Kidney (tissue), 14 donors: Measurements from ENCODE around the gene UBN1. TPM values are rescaled to one million over a fixed set of nuclear protein-coding genes. Genes with fewer than 3 reads are reported as not detected.

Source experiments
- DNase-seq, 5 donors: peaks; one replicate each; pipeline ENCODE4 v3.0.0-alpha.2; 2013 to 2020
- FAIRE-seq: peaks from 2 replicates; lab custom pipeline; 2012; peaks lifted over from hg19 to GRCh38; lab: Jason Lieb, UNC
- H3K27ac ChIP-seq, 2 donors: one replicate each; pipeline ENCODE4 v1.7.0; 2013; ENCODE audit warnings: low read depth in 2 of 2, low read length in 2 of 2, inconsistent platforms in 1 of 2
- H3K27me3 ChIP-seq: one replicate; pipeline ENCODE4 v1.7.1; 2013; ENCODE audit warnings: low read length, inconsistent platforms; ENCODE audit not compliant: control insufficient read depth, insufficient read depth
- H3K36me3 ChIP-seq, 3 donors: one replicate each; pipeline versions ENCODE4 v1.7.0 to v1.7.1; 2013; ENCODE audit warnings: low read length in 3 of 3, control low read depth in 1 of 3, inconsistent platforms in 1 of 3; ENCODE audit not compliant: insufficient read depth in 3 of 3, control insufficient read depth in 2 of 3
- H3K4me1 ChIP-seq, 3 donors: one replicate each; pipeline versions ENCODE4 v1.7.0 to v1.7.1; 2013; ENCODE audit warnings: low read length in 3 of 3, inconsistent platforms in 1 of 3, low read depth in 1 of 3; ENCODE audit not compliant: control insufficient read depth in 2 of 3, insufficient read depth in 2 of 3
- H3K4me3 ChIP-seq, 3 donors: one replicate each; pipeline versions ENCODE4 v1.7.0 to v1.8.1; 2013; ENCODE audit warnings: low read length in 3 of 3, control low read depth in 1 of 3, inconsistent platforms in 1 of 3
- H3K9ac ChIP-seq, 3 donors: one replicate each; pipeline versions ENCODE4 v1.7.0 to v1.7.1; 2013; ENCODE audit warnings: low read length in 3 of 3, control low read depth in 1 of 3, inconsistent platforms in 1 of 3
- H3K9me3 ChIP-seq, 3 donors: one replicate each; pipeline versions ENCODE4 v1.7.0 to v1.7.1; 2013; ENCODE audit warnings: low read length in 3 of 3, control low read depth in 1 of 3, inconsistent platforms in 1 of 3; ENCODE audit not compliant: control insufficient read depth in 2 of 3, insufficient read depth in 1 of 3
- intact Hi-C: fragments of 100-400 bp; cut with DNase I; formaldehyde crosslinking; loops from one replicate; pipeline ENCODE4 v1.11.1; 2022
- polyA plus RNA-seq: library from polyadenylated mRNA; stranded (reverse); fragments of 350-450 nt; fragmentation: Illumina TruSeq; extraction: RNeasy Lipid Tissue Mini Kit (QIAGEN cat#74804); gene quantifications from one replicate; pipeline ENCODE4 v1.2.3, GENCODE V29; 2014; ENCODE audit warnings: low read depth, low replicate concordance; ENCODE audit not compliant: insufficient read depth
- total RNA-seq: library from RNA; stranded (reverse); fragmentation: NEBNext Ultra II Directional; extraction: Animal tissue kit (Norgen Biotek cat#: 25700); gene quantifications from one replicate; pipeline ENCODE4 v1.2.1, GENCODE V29; 2021
- TF ChIP-seq, protein P1 (sequence below): IDR thresholded peaks from 3 replicates; pipeline ENCODE4 v1.5.1; 2012; ENCODE audit warnings: mild to moderate bottlenecking, moderate library complexity, borderline replicate concordance; ENCODE audit not compliant: insufficient read depth; ENCODE audit errors: extremely low read depth
- donor health status: control.
- donor health status: control.
- donor health status: control.
- donor health status: control.
- donor health status: control.
- donor health status: DM: yes; HTN: yes; CAD: no.
- donor health status: Normal renal cell carcinoma (clear cell type).

UBN1 gene
- total and polyA plus RNA-seq, 2 donors from 2014 or later = 6.1 to 28.6 TPM

DNA sequence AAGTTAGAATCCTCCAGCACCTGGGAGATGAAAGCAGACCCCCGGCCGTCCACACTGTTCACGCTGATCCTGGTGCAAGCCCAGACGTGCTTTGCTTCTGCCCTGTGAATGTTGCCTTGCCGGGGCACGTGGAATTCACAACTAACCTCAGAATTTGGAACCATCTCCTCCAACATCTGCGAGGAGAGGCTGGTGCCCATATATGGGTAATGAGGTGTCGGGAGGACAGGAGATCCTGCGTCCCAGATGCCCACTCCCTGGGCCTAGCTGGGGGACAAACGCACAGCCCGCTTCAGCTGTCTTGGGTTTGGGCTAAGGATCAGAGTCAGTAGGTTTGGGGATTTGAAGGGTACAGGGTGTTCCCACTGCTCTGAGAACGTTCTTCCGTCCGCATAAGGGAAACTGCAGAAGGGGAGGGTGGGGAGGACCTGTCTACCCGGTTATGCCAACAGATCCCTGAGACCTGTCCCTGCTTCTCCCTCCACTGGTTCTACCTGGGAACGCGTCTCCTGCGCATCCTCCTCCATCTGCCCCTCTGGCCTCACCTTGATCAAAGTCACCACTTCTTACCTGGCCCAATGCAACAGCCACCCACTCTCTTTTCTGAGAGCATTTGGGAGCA lies 75.6 kb downstream of the UBN1 start:
- H3K4me3 ChIP-seq = no peak overlapping the region
- no peak overlapping the region for H3K27ac ChIP-seq
- no peaks in the 10 kb centered on the region for H3K36me3 ChIP-seq
- no peak for DNase-seq
- peaks cover 0 to 9% (median 0%) of the 10 kb centered on the region in 3 donors for H3K9me3 ChIP-seq
- FAIRE-seq = no peak
- intact Hi-C loops = no loop called here
- TF ChIP-seq, protein P1, sequence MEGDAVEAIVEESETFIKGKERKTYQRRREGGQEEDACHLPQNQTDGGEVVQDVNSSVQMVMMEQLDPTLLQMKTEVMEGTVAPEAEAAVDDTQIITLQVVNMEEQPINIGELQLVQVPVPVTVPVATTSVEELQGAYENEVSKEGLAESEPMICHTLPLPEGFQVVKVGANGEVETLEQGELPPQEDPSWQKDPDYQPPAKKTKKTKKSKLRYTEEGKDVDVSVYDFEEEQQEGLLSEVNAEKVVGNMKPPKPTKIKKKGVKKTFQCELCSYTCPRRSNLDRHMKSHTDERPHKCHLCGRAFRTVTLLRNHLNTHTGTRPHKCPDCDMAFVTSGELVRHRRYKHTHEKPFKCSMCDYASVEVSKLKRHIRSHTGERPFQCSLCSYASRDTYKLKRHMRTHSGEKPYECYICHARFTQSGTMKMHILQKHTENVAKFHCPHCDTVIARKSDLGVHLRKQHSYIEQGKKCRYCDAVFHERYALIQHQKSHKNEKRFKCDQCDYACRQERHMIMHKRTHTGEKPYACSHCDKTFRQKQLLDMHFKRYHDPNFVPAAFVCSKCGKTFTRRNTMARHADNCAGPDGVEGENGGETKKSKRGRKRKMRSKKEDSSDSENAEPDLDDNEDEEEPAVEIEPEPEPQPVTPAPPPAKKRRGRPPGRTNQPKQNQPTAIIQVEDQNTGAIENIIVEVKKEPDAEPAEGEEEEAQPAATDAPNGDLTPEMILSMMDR = no peak
- H3K9ac ChIP-seq = no peak overlapping the region
- H3K4me1 ChIP-seq = peaks cover 0 to 9% (median 4%) of the 10 kb centered on the region in 3 donors
- no peaks in the 10 kb centered on the region for H3K27me3 ChIP-seq

DNA sequence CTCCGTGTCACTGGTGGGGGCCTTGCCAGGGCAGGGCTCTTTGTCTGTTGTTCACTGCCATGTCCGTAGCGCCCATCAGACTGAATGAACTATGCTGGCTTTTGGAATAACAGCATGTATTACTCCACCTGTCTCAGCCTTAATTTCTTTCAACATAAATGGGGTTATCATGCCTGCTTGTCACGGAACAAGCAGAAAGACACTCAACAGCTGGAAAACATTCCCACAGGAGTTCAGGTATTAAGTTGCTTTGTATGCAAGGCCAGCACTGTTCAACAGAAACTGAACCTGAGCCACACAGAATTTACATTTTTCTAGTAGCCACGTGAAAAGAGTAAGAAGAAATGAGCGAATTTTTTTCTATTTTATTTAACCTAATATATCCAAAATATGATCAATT lies 76.6 kb downstream of the UBN1 start:
- H3K27me3 ChIP-seq = no peaks in the 10 kb centered on the region
- no peaks in the 10 kb centered on the region for H3K36me3 ChIP-seq
- H3K9me3 ChIP-seq = peaks cover 0 to 9% (median 0%) of the 10 kb centered on the region in 3 donors
- no peak overlapping the region for H3K4me3 ChIP-seq
- no peak for FAIRE-seq
- TF ChIP-seq, protein P1 = no peak
- H3K27ac ChIP-seq = no peak overlapping the region
- peaks cover 0 to 9% (median 4%) of the 10 kb centered on the region in 3 donors for H3K4me1 ChIP-seq
- no peak overlapping the region for H3K9ac ChIP-seq
- DNase-seq = no peak
- intact Hi-C loops = no loop called here

DNA sequence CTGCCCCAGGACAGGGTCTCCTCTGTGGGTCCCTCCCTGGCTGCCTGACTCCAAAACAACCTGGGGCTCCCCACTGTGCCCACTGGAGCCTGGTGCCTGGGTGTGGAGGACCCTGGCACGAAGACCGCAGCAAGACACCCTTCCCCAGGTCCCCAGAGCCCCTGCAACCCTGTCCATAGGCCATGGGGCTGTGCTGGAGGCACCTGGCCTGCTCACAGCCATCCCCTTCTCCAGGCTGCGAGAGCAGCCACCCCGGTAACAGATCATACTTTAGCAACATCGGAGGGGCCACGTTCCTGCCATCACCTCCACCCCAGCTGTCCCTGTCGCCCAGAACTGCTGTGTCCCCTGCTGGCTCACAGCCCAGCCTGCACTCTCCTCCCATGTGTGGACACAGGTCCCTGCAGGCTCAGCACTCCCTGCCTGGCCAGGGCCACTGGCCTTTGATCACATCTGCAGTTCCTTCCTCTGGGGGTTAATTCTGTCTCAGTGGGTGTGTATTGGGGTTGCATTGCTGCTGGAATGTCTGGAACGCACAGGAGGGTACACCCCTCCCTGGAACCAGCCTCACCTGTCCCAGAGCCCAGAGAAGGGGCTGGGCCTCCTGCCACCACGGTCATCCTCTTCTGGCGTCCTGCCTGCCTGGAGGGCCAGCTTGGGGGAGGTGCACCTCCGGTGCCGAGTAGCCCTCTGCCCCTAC lies 77.5 kb downstream of the UBN1 start:
- peak; percentile 48 to 84 (median 54) for DNase-seq
- no peak overlapping the region for H3K9ac ChIP-seq
- TF ChIP-seq, protein P1 = no peak
- H3K36me3 ChIP-seq = no peaks in the 10 kb centered on the region
- H3K9me3 ChIP-seq = peaks cover 0 to 9% (median 0%) of the 10 kb centered on the region in 3 donors
- H3K4me3 ChIP-seq = no peak overlapping the region
- peak overlapping the region in 1 of 2 donors; percentile 10 for H3K27ac ChIP-seq
- intact Hi-C loops = no loop called here
- H3K27me3 ChIP-seq = no peaks in the 10 kb centered on the region
- no peak for FAIRE-seq
- H3K4me1 ChIP-seq = peaks cover 0 to 9% (median 4%) of the 10 kb centered on the region in 3 donors
